ENCODE results near the gene OST4. TPM values are rescaled to one million over a fixed set of nuclear protein-coding genes. Genes with fewer than 3 reads are reported as not detected.
"Not testable (repeated sequence)": the region's sequence is repeated elsewhere in the genome, so short reads cannot be mapped to it uniquely, and the experiment has no call there.

Gene OST4
- total RNA-seq, 1 experiment from 2014 or later: 247 TPM

DNA sequence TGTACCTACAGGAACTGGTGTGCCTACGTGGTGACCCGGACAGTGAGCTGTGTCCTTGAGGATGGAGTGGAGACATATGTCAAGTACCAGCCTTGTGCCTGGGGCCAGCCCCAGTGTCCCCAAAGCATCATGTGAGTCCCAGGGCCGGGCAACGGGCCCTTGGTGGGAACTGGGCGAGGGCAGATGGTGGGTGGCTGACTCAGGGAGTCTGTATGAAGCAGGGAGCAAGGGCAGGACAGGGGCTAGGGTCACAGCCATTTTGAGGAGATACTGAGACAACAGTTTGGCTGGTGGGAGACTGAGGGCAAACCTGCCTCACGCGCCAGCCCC, 8.7 kb upstream of the OST4 start:
- DNase-seq (ENCODE audit: low read depth): no peak

DNA sequence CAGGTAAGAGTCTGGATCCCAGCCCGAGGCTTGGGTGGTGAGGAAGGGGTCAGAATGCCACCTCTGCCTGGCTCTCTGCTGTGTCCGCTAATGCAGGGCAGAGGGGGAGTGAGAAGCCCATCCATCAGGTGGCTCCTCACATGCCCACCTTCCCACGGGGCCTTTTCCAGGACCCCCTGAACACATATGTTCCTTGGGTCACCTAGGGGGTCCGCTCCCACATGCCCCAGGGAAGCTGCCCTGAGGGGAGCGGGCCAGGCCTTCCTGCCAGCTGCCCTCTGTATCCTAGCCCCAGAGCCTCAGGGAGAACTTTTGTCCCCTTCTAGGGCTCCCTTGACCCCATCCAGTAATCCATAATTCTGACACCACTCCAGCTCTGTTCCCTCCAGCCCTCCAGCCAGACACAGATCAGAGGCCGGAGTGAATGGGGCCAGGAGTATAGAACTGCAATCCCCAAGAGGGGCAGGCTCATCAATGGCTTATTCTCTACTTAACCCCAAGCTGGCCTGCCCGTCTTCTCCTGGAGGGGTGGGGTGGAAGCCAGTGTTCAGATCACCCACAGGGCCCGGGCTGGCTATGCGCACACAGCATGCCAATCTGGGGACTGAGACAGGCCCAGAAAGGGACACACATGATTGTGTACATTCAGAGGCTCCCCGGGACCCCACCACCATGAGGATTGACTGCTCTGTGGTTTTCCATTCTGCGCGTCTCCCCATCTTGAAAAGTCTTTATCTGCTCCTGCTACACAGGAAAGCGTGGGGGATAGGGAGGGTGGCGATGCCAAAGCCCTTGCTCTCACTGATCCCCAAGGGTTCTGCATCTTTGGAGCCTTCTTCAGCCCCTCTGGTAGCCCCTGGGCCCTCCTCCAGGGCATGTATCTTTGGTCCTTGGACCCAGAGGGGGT, 8.0 kb upstream of the OST4 start:
- DNase-seq (ENCODE audit: low read depth): no peak

DNA sequence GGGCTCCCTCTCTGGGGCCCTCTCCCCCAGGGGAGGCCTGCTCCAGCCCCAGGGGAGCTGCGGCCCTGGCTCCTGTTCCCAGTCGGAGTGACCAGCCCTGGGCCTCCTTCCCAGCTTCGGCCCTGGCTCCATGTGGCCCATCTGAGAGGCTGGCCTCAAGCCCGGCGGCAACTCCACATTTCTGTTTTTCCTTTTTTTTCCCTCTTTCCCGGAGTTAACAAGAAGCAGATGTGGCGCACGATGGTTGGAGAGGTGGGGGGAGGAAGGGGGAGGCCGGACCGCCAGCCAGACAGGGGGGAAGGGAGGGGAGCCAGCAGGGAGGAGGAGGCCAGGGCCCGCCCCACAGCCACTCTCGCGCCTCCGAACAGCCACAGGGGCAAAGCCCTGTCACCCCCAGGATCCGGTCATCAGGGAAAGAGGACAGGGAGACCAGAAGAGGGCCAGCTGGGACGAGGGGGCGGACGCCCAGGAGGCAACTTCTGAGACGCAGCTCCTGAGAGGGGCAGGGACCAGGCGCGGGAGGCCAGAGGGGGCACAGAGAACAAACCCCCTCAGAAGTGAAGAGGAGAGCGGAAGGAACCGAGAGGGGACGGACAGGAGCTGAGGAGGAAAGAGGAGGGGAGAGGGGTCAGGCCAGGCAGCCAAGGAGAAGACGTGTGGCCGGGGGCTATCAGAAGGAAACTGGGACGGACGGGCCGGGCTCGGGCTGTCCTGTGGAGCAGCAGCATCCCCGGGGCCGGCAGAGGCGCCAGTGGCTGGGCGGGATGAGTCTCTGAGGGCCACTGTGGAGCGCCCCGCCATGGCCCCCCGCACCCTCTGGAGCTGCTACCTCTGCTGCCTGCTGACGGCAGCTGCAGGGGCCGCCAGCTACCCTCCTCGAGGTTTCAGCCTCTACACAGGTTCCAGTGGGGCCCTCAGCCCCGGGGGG, 7.1 kb upstream of the OST4 start, which contains the start of gene EMILIN1:
TSS of gene EMILIN1 (plus strand) at position 349 of the 928 bp plus-strand sequence. CDS start at position 800, 451 bp downstream.
- DNase-seq (ENCODE audit: low read depth): peak; percentile 8

DNA sequence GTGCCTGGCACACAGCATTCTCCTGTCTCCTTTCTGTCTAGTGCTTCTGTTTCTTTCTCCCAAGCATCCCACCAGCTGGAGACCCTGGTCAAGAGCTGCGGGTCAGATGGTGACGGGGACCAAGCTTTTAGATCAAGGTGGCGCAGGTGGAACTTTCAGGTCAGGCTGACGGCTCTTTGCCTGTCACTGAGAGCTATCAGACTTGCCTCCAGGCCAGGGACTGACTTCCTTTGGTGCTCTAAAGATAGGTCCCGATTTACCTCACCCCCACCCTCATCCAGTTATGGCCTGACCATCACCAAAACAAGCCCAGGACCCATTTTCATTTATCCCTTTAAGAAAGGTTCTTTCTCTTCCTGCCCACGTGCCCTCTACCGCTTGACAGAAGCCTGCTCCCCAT, 5.8 kb upstream of the OST4 start:
- DNase-seq (ENCODE audit: low read depth): no peak

DNA sequence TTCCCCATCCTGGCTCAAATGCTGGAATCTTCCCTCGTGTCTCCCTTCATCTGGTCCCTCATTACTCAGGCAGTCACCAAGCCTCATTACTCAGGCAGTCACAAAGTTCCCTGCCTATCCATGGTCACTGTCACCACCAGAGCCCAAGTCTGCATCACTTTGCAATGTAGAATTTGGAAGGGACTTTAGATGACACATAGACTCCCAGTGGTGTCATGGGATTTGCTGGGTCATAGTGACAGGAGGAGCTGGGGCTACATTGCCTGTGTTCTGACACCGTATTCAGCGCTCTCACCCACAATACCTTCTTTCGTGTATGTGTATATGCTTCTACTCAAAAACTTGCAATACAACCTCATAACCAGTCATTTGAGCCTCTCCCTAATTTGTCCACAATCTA, 4.9 kb upstream of the OST4 start:
- DNase-seq (ENCODE audit: low read depth): no peak

DNA sequence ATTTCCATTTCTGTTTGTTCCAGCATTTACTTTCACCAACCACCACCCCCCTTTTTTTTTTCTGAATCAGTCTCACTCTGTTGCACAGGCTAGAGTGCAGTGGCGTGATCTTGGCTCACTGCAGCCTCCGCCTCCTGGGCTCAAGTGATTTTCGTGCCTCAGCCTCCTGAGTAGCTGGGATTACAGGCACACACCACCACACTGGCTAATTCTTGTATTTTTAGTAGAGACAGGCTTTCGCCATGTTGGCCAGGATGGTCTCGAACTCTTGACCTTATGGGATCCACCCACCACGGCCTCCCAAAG, 4.1 kb upstream of the OST4 start:
- not testable (repeated sequence) for DNase-seq (ENCODE audit: low read depth)

DNA sequence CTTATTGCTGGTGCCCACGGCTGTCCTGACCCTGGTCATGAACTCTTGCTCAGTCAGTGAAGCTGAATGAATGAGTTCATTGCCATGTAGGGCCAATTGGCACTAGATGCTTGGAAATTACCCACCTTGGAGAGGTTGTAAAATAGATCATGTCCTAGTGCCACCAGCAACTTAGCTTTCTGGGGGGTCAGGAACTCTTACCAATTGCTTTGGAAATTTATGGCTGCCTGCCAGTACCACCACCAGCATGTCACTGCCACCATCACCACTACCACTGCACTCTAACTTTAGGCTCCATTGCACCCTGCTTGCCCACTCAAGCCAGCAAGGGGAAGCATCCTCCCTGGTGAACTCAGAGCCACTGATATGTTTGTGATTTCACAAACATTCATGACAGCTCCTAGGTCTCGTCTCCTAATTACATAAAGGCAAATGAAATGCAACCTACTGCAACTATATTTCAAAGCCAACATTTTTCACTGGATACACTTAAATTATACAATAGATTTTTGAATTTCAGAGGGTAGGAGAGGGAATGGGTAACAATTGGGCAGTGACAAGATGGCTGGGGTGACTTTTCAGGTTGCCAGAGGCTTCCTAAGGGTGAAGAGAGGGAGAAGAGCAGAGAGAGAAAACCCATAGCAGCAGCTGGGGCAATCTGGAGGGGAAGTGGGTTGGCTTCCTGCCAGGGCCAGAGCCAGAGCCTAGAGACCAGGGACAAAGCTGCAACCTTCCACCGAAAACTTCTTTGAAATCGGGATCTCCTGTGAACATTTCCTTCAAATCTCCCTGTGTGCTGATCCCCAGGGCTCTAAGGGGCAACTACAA, 3.5 kb upstream of the OST4 start:
- DNase-seq (ENCODE audit: low read depth): no peak

DNA sequence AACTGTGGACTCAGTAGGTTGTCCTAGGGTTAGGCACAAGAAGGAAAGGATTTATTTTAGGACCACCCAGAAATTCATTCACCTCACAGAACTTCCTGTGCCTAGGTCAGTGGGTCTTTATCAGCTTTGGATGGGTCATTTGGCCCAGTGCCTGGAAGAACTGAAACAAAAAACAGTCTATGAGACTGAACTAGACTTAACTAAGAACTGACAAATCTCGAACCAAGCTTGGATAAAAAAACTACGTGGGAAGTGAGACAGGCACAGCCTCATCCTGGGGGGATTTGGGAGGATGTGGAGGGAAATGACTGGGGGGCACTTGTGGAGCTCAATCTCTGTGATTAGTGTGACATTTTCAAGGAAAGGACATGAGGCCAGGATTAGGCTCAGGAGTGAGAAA, 2.3 kb upstream of the OST4 start:
- DNase-seq (ENCODE audit: low read depth): no peak

DNA sequence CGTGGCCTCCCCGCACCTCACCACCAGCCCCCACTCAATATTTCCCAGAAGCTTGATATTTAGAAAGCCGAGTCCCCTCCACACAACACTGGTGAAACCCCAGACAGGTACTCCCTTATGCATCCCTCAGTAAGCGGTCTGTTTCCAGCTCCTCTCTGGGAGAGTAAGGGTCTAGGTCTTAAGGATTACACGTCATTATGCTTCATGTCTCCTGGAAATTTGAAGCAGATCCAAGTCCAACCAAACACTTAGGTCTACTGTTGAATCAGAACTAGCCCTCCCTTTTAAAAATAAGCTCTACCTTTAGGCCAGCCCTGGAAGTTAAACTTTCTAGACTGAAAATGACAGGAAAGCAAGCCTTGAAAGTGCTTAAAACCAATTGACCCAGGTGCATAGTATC, 1.5 kb upstream of the OST4 start:
- no peak for DNase-seq (ENCODE audit: low read depth)

DNA sequence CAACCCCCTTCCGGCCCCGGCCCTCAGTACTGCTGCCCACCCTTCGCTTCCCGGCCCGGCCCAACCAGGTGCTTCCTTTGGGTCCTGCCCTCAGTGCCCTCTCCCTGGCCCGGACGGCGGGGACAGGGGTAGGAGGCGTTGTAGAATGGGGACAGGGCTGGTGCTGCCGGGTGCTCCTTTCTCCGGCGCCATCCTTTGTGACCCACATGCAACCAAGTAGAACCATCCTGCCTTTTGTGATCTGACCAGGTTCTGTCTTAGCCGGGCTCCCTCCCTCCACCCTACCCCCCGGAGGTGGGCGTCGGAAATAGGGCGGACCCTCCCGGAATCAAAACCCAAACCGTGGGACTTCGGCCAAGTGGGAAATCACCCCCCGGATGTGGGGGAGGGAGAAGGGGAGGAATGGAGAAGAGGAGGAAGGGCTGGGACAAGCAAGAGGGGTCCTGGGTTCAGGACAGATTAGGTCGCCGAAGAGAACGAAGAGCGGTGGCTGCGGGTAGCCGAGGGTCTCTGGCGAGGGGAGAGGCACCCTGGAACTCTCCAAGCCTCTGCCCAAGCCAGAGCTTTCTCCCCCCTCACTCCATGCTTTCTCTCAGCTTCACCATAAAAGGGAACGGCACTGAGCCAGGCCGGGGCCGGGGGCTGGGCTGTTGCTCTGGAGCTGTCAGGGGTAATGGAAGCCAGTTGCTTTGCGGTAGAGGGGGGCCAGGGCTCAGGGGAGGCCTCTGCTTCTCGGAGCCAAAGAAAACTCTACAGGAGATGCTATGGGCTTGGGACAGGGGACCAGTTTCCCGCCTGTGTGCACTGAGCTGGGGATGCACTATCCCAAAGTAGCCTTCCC, 756 bp upstream of the OST4 start:
- DNase-seq (ENCODE audit: low read depth): no peak

DNA sequence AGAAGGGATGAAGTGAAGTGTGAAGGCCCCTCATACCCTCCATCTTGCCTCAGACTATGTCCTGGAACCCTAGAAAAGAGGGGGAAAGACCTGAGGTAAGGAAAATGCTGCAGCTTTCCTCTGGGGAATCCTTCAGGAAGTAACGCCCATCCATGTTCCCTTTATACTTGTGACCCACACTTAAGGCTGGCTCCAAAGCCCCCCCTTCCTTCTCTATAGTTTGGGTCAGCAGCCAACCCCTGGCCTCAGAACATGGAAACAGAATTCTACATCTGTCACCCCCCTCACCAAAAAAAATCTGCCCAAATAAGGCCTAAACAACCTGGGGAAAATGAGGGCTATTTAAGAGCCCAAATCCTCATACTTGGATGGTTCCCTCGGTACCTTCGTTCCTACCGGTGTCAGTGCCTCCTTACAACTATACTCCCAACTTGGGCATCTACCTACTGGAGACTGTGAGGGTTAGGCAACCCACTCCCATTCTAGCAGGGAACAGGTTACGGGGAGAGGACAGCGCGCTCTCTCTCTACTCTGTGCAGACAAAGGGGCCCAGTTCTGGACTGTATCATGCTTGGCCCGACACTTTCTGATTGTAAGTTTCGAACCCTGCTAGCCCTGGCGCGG, 689 bp downstream of the OST4 start:
- DNase-seq (ENCODE audit: low read depth): no peak

DNA sequence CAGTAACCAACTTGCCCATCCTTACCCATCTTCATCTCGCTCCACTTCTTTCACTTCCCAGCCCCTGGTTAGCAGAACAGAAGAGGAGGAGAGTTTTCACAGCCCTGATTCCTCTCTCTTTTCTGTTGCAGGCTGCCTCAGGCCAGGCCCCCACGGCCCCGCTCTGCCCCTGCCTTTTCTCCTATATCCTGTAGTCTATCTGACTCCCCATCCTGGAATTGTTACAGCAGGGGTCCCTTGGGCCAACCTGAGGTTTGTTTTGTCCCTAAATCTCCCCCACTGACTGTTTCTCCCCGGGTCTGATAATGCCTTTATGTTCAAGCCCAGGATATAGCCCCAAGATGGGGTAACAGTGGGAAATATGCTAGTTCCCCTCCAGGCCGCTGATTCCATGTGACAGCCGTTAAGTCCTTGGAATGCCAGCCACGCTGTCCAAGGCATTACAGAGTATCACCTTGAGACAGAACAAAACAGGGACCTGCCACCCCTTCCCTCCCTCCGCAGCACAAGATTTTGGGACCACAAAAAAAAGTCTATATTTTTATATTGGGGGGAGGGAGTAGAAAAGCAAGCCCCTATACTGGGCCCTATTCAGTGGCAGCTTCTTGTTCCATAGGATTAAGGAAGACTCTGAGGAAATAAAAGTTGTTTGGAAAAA, 1.4 kb downstream of the OST4 start:
- no peak for DNase-seq (ENCODE audit: low read depth)

DNA sequence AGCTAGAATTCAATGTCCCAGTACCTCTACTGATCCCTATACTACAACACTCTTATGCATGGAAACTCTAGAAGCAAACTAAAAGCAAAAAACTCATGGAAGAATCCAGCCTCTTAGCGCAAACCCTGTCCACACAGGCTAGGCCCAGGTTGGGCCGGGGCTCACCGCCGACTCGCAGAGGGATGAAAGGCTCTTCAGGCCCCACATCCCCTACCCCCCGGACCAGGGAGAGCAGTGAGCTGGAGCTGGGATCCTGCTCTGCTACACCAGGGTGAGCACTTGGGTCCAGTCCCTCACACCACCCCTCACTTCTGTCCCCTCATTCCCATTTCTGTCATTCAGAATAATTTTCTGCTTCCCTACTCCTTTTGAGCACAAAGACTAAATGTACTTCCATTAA, 2.0 kb downstream of the OST4 start:
- DNase-seq (ENCODE audit: low read depth): no peak

DNA sequence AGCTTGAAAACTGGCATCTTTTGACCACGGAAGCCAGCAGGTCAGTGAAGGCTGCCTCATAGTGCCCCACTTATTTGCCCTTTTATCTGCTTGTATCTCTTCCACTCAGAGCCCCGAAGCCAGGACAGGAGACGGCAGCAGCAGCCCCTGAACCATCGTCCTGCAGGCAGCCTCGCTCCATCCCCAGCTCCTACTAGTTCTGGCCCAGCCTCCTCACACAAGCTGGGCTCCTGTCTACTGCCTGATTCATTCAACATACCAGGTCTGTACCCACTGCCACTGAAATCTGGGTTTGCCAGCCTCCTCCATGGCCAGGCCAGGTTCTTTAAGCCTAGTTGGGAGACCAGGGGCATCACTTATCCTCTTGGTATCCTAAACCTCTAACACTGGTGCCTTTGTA, 4.1 kb downstream of the OST4 start:
- no peak for DNase-seq (ENCODE audit: low read depth)

DNA sequence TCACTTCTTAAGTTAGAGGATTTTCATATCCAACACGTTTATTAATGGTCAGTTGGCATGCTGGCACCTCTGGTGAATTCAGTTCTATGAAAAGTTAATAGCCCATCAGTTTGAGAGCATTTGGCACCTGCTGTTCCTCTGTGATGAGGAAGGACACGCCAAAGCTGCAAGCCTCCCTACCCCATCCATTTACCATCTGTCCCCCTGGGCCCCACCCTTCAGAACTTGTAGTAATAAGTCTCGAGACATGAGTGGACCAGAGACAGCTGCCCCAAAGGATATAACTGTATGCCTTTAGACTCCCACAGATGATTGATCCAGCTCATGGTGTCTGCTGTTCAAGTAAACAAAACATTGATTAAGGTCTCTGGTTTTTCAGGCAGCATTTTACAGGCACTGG, 6.3 kb downstream of the OST4 start:
- DNase-seq (ENCODE audit: low read depth): no peak

DNA sequence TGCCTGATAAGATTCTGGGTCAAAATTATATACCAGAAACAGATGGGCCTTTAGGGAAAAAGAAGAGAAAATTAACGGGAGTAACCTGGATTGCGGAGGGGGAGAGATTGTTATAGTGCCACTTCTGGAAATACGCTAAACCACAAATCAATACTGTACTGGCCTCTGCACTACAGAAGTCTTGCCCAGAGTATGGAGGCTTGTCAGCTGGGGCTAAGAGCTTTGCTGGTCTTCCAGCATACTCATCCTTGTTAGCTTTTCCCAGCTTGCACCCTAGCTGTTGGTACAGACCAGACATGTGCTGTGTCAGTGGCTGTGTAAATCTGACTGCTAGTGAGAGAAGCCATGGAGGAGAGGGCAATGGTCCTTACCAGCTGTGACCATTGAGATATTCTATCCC, 11.1 kb downstream of the OST4 start:
- DNase-seq (ENCODE audit: low read depth): no peak

DNA sequence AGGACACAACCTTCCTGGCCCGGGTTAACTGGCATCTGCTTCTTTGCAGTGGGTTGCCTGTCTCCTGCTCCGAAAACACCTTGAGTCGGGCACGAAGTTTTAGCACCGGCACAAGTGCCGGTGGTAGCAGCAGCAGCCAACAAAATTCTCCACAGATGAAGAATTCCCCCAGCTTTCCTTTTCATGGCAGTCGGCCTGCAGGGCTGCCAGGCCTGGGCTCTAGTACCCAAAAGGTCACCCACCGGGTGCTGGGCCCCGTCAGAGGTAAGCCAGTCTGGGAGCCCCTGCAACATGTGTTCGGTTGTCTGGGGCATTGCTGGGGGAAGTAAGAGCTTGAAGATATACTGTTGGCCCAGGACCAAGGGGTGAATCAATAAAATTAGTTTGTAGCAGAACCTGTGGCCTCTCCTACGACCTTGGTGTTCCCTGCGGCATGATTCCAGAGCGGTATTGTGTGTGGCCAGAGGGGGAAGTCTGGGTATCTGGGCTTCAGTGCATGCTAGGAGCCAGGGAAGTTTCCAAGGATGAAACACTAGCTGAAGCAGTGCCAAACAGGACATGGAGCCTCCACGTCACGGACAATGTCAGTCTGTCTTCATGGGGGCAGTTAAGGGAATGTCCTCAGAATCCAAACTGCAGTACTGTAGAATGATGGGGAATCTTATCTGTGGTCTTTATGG, 12.2 kb downstream of the OST4 start:
- DNase-seq (ENCODE audit: low read depth): no peak

DNA sequence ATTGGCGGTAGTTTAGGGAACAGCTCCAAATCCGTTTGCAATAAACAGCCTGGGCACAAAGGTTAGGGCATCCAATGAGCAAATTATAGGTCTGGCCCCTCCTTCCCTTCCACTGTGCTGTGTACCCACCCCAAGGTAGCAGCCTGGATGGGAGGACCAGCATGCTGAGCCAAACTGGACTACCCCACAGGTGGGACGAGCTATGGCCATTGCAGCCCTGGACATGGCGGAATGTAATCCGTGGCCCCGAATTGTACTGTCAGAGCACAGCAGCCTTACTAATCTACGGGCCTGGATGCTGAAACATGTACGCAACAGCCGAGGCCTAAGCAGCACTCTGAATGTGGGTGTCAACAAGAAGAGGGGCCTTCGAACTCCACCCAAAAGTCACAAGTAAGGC, 13.2 kb downstream of the OST4 start:
- DNase-seq (ENCODE audit: low read depth): no peak

DNA sequence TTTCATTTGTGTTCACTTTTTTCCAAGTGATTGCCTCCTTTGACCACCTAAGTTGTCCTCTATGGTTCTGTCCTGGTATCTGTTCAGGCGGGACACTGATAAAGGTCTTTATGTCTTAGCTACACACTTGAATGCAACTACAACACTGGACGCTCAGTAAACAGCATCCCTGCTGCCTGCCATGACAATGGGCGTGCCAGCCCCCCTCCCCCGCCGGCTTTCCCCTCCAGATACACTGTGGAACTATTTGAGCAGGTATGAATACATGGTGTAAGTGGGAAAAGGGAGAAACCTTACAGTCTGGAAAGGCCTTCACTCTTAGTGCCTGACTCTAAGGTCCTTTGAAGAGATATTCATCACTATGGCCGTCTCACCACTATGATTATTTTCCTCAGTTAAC, 14.3 kb downstream of the OST4 start:
- DNase-seq (ENCODE audit: low read depth): no peak

DNA sequence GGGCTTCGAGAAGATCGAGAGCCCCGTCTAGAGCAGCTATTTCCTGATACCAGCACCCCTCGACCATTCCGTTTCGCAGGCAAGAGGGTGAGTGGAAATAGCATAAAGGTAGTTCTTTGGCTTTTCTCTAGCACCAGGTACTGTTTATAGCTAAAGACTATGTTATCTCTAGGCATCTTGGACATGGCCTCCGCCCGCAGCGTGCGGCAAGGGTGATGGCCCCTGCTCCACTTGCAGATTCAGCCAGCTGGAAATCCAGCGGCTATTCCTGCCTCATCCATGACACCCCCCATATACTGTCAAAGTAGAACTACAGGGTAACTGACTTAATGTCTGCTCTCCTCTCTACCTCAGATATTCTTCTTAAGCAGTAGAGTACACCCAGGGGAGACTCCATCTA, 16.7 kb downstream of the OST4 start:
- no peak for DNase-seq (ENCODE audit: low read depth)
